MM.1S (cell line): ENCODE measurements around the gene TRMU.

Source experiments
- CTCF ChIP-seq: fragments of 300-600 bp; sonication (generic); IDR thresholded peaks from 2 replicates; pipeline ENCODE4 v1.5.1; 2016; ENCODE audit warnings: antibody characterized with exemption, low read length, mixed read lengths
- EZH2 ChIP-seq: fragments of 300-600 bp; sonication (generic); optimal IDR thresholded peaks from 2 replicates; pipeline ENCODE3; 2017; ENCODE audit warnings: low read depth, mild to moderate bottlenecking, antibody characterized with exemption, low read length, mixed read lengths
- EZH2phosphoT487 ChIP-seq: fragments of 300-600 bp; sonication (generic); IDR thresholded peaks from 2 replicates; pipeline ENCODE4 v1.6.1; 2018; ENCODE audit warnings: antibody characterized with exemption, low read length

GRCh38 chr22:46337870-46338269 is 2.4 kb downstream of the TRMU start:
- TF ChIP-seq CTCF, result no peak
- TF ChIP-seq EZH2, result no peak
- no peak for TF ChIP-seq EZH2phosphoT487
